Measurements from ENCODE around the gene HOGA1.

The HOGA1 gene

DNA sequence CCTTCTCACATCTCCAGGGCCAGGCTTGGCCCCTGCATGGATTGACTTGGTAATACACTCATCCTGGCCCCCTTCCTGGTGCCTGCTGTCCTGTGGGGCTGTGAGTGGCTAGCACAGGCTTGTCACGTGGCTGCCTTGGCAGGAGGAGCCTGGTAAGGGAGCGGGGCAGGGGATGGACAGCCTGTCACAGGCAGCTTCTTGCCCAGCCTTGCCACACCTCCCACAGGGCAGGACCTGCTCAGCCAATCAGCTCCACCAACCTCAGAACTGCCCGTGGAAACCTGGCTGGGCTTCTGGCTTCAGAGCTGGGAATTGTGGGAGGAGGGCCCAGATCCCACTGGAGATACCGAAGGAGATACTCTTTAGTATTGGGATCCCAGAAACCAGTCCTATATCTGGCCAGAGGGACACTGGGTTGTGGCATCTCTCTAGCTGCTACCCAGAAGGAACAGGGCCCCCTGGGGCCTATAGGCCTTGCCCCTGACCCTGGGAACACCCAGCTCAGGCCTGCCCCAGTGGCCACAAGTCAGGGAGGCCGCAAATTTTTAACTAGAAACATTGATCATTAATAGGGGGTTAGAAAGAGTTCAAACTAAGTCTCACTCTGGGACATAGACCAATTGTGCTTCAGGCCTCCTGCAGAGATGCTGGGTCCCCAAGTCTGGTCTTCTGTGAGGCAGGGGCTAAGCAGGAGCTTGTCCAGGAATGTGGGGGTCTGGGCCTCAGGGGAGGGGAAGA is at the start of gene HOGA1:
Gene HOGA1, plus strand, starts transcription at position 330 of the 738 bp plus-strand sequence. Its CDS starts 315 bp downstream, at position 645.
- H3K9me3 Mint-ChIP-seq, result no peaks in the 10 kb centered on the region
- no peaks in the 10 kb centered on the region for H3K4me1 Mint-ChIP-seq
- H3K27ac Mint-ChIP-seq, result no peak within 1 kb of the TSS
- no peak within 1 kb of the TSS for H3K4me3 Mint-ChIP-seq
- H3K36me3 Mint-ChIP-seq, result no peaks in the 10 kb centered on the region
- H3K27me3 Mint-ChIP-seq, result no peaks in the 10 kb centered on the region

GRCh38 chr10:97534746-97535367 is 49.3 kb upstream of the HOGA1 start:
- Mint-ChIP-seq H3K36me3 (peaks cover 1% of the 10 kb centered on the region), H3K4me3 (no peak overlapping the region), H3K9me3 (no peaks in the 10 kb centered on the region), H3K4me1 (no peaks in the 10 kb centered on the region), H3K27me3 (no peaks in the 10 kb centered on the region), H3K27ac (no peak overlapping the region)

- Mint-ChIP-seq H3K36me3 (no peaks in the 10 kb centered on the region), H3K9me3 (no peaks in the 10 kb centered on the region), H3K27me3 (no peaks in the 10 kb centered on the region), H3K4me3 (no peak overlapping the region), H3K4me1 (peaks cover 6% of the 10 kb centered on the region), H3K27ac (no peak overlapping the region)
These were observed 46.9 kb upstream of the HOGA1 start for GRCh38 chr10:97537186-97537869.

DNA sequence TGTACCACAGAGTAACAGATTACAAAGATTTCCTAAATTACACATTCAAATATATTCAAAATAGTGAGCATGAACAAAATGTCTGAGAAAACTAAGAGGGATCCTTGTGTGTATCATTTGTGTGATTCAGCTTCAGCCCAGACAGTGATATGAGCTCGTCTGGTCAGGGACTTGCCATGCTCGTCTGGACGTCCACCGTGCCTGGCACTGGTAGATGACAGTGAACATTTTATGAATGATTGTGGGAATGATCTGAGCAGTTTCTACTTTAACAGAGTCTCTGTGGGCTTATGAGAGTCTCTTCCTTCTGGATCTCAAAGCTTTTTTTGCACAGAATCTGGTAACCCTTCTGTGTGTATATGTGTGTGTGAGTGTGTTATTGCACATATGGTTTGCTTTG is 45.8 kb upstream of the HOGA1 start:
- no peak overlapping the region for H3K4me3 Mint-ChIP-seq
- H3K4me1 Mint-ChIP-seq, result peaks cover 17% of the 10 kb centered on the region

DNA sequence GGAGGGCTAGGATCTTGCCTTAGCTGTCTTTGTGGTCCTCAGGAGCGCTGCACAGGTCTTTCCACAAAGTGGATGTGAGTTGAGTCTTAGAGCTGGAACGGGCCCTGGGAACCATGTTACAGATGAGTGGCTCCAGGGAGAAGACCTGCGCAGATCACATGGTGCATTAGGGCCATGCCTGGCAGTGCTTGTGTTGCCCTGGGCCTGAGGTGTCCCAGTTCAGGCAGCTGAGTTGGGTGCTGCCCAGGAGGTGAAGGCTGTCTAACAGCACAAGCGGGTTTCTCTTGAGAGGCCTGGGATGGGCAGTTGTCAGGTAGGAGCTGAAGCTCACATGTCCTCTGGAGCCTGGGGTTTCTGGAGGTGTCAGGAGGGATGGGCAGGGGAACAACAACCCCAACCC is 45.4 kb upstream of the HOGA1 start:
- Mint-ChIP-seq H3K36me3 (no peaks in the 10 kb centered on the region), H3K27me3 (no peaks in the 10 kb centered on the region), H3K9me3 (no peaks in the 10 kb centered on the region), H3K27ac (no peak overlapping the region), H3K4me3 (no peak overlapping the region), H3K4me1 (peaks cover 21% of the 10 kb centered on the region)

More for the DNA sequence above, 45.8 kb upstream of the HOGA1 start:
- H3K9me3 Mint-ChIP-seq, result no peaks in the 10 kb centered on the region
- no peaks in the 10 kb centered on the region for H3K27me3 Mint-ChIP-seq
- no peaks in the 10 kb centered on the region for H3K36me3 Mint-ChIP-seq
- H3K27ac Mint-ChIP-seq, result no peak overlapping the region

DNA sequence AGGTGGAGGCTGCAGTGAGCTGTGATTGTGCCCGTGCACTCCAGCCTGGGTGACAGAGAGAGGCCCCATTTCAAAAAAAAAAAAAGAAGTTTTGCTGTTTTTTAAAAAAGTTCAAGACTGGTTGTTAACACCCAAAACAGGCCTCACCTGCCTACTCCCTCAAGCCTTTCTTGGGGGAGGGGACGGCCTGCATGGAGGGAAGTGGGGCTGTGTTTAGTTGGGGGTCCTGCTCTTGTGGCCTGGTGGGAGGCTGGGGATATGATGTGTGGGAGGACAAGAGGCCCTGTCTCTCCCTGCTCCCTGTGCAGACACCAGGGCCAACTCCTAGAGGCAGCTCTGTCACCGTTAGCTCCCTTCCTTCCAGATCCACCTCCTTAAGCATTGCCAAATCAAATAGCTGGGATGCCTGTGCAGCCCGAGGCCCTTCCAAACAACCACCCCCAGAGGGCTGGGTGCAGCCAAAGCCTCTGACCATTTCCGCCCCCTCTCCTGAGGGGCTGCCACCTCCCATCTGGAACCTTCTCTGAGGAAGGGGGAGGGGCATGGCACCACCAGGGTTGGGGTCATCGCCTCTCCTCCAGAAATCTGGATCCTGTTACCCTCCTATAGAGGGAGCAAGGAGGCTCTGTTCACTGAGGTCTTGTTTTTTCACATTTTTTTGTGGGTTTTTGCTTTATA is 44.5 kb upstream of the HOGA1 start:
- Mint-ChIP-seq H3K4me3 (no peak overlapping the region), H3K4me1 (peaks cover 21% of the 10 kb centered on the region), H3K27me3 (no peaks in the 10 kb centered on the region), H3K36me3 (no peaks in the 10 kb centered on the region), H3K27ac (no peak overlapping the region), H3K9me3 (no peaks in the 10 kb centered on the region)

DNA sequence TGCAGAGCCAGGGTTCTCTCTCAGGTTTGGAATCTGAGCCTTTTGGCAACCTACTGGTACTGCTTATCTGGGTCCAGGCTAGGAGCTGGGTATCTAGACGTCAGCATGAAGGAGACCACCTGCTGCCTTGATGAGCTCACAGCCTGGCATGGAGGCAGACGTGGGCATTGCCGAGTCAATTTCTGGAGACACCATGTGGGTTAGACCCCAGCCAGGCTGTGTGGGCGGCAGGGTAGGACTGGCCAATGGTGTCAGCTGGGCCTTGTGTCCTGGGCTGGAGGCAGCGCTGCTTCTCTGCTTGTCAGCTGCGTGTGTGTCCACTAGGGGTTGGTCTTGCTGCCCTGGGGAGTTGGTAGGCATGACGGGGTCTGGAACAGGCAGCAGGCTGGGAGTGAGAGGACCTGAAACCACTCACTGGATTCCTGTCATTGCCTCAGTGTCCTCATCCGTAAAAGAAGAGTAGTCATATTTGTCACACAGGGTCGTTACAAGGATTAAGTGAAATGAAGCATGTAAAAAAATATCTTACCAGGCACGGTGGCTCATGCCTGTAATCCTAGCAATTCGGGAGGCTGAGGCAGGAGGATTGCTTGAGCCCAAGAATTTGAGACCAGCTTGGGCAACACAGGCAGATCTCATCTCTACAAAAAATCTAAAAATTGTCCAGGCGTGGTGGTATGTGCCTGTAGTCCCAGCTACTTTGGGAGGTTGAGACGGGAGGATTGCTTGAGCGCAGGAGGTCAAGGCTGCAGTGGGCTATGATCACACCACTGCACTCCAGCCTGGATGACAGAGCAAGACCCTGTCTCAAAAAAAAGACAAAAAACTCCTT is 43.3 kb upstream of the HOGA1 start:
- H3K4me1 Mint-ChIP-seq, result peaks cover 21% of the 10 kb centered on the region
- H3K9me3 Mint-ChIP-seq, result no peaks in the 10 kb centered on the region
- H3K27me3 Mint-ChIP-seq, result no peaks in the 10 kb centered on the region
- no peak overlapping the region for H3K27ac Mint-ChIP-seq
- no peaks in the 10 kb centered on the region for H3K36me3 Mint-ChIP-seq
- H3K4me3 Mint-ChIP-seq, result no peak overlapping the region

- H3K36me3 Mint-ChIP-seq, result no peaks in the 10 kb centered on the region
- peak overlapping the region; percentile 35 for H3K27ac Mint-ChIP-seq
- H3K4me3 Mint-ChIP-seq, result no peak overlapping the region
- peaks cover 21% of the 10 kb centered on the region for H3K4me1 Mint-ChIP-seq
- no peaks in the 10 kb centered on the region for H3K9me3 Mint-ChIP-seq
- H3K27me3 Mint-ChIP-seq, result no peaks in the 10 kb centered on the region
These were observed 41.8 kb upstream of the HOGA1 start for GRCh38 chr10:97542169-97543024.

DNA sequence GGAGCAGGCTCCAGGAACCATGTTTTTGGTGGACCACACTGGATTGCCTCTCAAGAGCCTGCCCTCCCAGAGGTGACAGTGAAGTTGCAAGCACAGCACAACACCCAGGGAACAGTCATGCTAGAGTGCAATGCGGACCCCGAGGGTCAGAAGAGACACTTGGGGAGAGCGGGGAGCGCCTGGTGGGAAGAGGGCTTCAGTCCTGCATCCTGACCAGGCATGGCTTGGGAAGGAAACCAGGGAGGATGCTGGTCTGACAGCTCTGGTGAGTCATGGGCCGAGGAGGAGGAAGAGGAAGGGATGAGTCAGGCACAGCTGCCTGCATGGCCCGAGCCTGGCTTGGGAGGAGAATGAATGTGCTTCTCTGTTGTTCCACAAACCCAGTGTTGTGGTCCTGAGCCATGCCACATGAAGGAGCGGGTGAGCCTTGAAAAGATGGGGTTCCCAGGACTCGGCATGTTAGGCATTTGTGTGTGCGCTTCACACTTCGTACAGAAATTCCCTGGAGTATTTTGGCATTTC is 41.1 kb upstream of the HOGA1 start:
- Mint-ChIP-seq H3K4me1 (peaks cover 21% of the 10 kb centered on the region), H3K9me3 (no peaks in the 10 kb centered on the region), H3K27me3 (no peaks in the 10 kb centered on the region), H3K36me3 (no peaks in the 10 kb centered on the region), H3K27ac (peak overlapping the region; percentile 88), H3K4me3 (peak overlapping the region; percentile 34)

DNA sequence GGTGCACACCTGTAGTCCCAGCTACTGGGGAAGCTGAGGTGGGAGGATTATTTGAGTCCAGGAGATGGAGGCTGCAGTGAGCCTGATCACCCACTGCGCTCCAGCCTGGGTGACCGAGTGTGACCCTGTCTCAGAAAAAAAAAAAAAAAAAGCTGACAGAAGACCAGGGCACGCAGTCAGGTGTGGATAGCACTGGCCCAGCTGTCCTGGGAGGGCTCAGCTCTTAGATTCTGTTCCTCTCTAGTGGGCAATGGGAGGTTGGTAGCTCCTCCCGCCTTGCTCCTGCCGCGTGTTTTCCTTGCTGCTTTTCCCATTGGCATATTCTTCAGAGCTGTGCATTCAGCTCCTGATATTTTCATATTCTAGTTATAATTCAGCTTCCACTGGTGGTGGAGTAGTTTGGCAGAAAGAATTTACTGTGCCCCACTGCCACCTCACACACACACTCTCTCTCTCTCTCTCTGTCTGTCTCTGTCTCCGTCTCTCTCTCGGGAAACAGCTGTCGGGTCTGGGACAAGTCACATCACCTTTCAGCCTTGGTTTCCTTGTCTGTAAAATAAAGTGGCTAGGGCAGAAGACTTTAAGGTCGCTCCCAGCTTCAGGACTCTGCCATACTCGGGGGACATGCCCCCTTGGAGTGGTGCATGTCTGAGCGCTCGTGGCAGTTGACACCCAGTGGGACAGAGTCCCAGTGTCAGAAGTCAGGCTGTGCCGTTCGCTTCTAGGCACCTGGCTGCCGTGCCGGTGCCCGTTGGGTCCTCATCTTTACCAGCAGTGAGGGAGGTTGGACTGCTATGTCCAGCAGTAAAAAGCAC is 37.5 kb upstream of the HOGA1 start:
- Mint-ChIP-seq H3K27ac (no peak overlapping the region), H3K9me3 (no peaks in the 10 kb centered on the region), H3K4me1 (peaks cover 25% of the 10 kb centered on the region), H3K36me3 (no peaks in the 10 kb centered on the region), H3K4me3 (no peak overlapping the region), H3K27me3 (no peaks in the 10 kb centered on the region)

GRCh38 chr10:97547271-97547600 is 37.0 kb upstream of the HOGA1 start:
- Mint-ChIP-seq H3K9me3 (no peaks in the 10 kb centered on the region), H3K27ac (no peak overlapping the region), H3K27me3 (no peaks in the 10 kb centered on the region), H3K4me1 (peaks cover 19% of the 10 kb centered on the region), H3K36me3 (no peaks in the 10 kb centered on the region), H3K4me3 (no peak overlapping the region)

DNA sequence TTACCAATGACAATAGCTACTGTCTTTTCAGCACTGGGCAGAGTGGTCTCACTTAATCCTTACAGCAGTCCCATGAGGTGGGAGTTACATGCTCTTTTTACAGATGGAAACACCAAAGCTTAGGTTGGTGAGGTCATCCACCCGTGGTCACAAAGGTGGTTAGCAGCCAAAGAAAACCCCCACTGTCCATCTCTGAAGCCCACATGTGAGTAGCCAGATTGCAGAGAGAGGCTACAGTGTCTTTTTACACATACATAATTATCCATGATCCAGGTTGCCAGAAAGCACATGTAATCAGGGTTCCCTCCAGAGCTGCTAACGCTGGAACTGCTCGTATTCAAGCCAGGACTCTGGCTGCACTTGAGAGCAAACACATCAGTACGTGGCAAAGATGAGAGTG is 36.2 kb upstream of the HOGA1 start:
- no peak overlapping the region for H3K4me3 Mint-ChIP-seq
- H3K27me3 Mint-ChIP-seq, result no peaks in the 10 kb centered on the region

GRCh38 chr10:97548828-97549455 is 35.2 kb upstream of the HOGA1 start:
- Mint-ChIP-seq H3K9me3 (no peaks in the 10 kb centered on the region), H3K4me1 (peaks cover 3% of the 10 kb centered on the region), H3K27me3 (no peaks in the 10 kb centered on the region), H3K27ac (peak overlapping the region; percentile 3), H3K36me3 (no peaks in the 10 kb centered on the region), H3K4me3 (no peak overlapping the region)

More for the DNA sequence above, 36.2 kb upstream of the HOGA1 start:
- no peak overlapping the region for H3K27ac Mint-ChIP-seq
- H3K36me3 Mint-ChIP-seq, result no peaks in the 10 kb centered on the region
- H3K4me1 Mint-ChIP-seq, result peaks cover 12% of the 10 kb centered on the region
- H3K9me3 Mint-ChIP-seq, result no peaks in the 10 kb centered on the region
